Stimulated activated CD4-positive, alpha-beta T cell treated with anti-CD3 and anti-CD28 coated beads, Interleukin-15, amount 100 ng/mL, for 1 hour (primary cell): ENCODE measurements around the gene CYP2S1.
"Not testable (repeated sequence)": the region's sequence is repeated elsewhere in the genome, so short reads cannot be mapped to it uniquely, and the experiment has no call there.

ENCODE experiments used
- DNase-seq, 2 donors: peaks; one replicate each; pipeline ENCODE4 v3.0.0-alpha.2; 2020; ENCODE audit warnings: low read depth in 1 of 2, low spot score in 1 of 2

The CYP2S1 gene

GRCh38 chr19:41192574-41193429 is at the start of gene CYP2S1:
CYP2S1 (plus strand) TSS chr19:41193219; CDS start chr19:41193265, 46 bp downstream.
- DNase-seq, result no peak

GRCh38 chr19:41144403-41144802 is 48.6 kb upstream of the CYP2S1 start:
- DNase-seq, result peak; percentile 63 to 67

GRCh38 chr19:41149831-41150230 is 43.2 kb upstream of the CYP2S1 start:
- no peak for DNase-seq

GRCh38 chr19:41150986-41151385 is 42.0 kb upstream of the CYP2S1 start:
- not testable (repeated sequence) for DNase-seq

- DNase-seq, result no peak
Observed at GRCh38 chr19:41154060-41154459, 39.0 kb upstream of the CYP2S1 start.

GRCh38 chr19:41156207-41156606 is 36.8 kb upstream of the CYP2S1 start:
- no peak for DNase-seq

- no peak for DNase-seq
Observed at GRCh38 chr19:41159881-41160280, 33.1 kb upstream of the CYP2S1 start.

GRCh38 chr19:41161903-41162302 is 31.1 kb upstream of the CYP2S1 start:
- no peak for DNase-seq

- DNase-seq, result no peak
Observed at GRCh38 chr19:41166944-41167804, 25.8 kb upstream of the CYP2S1 start.

- no peak for DNase-seq
Observed at GRCh38 chr19:41172297-41173164, 20.5 kb upstream of the CYP2S1 start.

GRCh38 chr19:41174297-41174928 is 18.6 kb upstream of the CYP2S1 start:
- no peak for DNase-seq

- peak in 1 of 2 donors; percentile 5 for DNase-seq
Observed at GRCh38 chr19:41175801-41176777, 16.9 kb upstream of the CYP2S1 start.

- not testable (repeated sequence) for DNase-seq
Observed at GRCh38 chr19:41180173-41180572, 12.8 kb upstream of the CYP2S1 start.

GRCh38 chr19:41186971-41187883 is 5.8 kb upstream of the CYP2S1 start:
- no peak for DNase-seq

GRCh38 chr19:41187884-41188279 is 5.1 kb upstream of the CYP2S1 start:
- no peak for DNase-seq

- no peak for DNase-seq
Observed at GRCh38 chr19:41189425-41190065, 3.5 kb upstream of the CYP2S1 start.

- DNase-seq, result no peak
Observed at GRCh38 chr19:41193430-41194156, 574 bp downstream of the CYP2S1 start.
